ENCODE measurements around the gene SEC16A. TPM values are rescaled to one million over a fixed set of nuclear protein-coding genes. Genes with fewer than 3 reads are reported as not detected.

SEC16A gene
- total RNA-seq, 2 donors from 2014 or later: 94.7 to 111 TPM

DNA sequence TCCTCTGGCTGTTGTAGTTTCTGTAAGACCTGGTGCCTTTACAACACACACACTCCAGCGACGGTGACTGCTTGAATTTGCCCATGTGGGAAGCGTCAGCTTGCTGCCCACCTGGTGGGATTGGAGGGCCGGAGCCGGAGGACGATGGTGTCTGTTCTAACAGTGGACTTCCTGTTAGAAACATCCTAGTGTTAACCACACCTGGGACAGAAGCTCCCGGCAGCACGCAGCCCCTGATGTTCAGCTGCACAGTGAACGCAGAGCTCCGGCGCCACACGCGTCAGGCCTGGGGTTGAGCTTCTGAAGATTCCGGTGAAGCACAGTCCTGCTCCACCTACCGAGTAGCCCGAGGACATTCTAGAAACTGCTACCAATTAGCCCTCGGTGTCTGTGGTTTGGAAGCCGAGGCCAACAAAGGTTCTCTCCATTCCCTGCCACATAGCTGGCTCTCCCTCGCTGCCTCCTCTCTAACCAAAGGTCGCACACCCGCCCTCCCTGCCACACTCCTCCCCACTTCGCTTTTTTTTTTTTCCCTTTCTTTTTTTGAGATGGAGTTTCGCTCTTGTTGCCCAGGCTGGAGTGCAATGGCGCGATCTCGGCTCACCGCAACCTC, 58.0 kb downstream of the SEC16A start:
- Histone ChIP-seq H3K27ac (no peak overlapping the region), H3K4me1 (replicated peaks) (no peaks in the 10 kb centered on the region), H3K9me3 (no peaks in the 10 kb centered on the region), H3K27me3 (replicated peaks; ENCODE audit: insufficient read depth) (no peaks in the 10 kb centered on the region), H3K36me3 (peaks cover 9 to 21% of the 10 kb centered on the region in 2 donors), H3K4me3 (no peak overlapping the region)
- WGBS: 82% methylated on average over 27 of the region's 27 CpGs
- TF ChIP-seq POLR2A (IDR thresholded peaks at IDR 0.05): no peak
- no peak for TF ChIP-seq CTCF (IDR thresholded peaks at IDR 0.05)
- no peak for TF ChIP-seq POLR2AphosphoS5 (IDR thresholded peaks at IDR 0.05)
- intact Hi-C loops (cut with DNase I): no loop called here
- DNase-seq (ENCODE audit: low spot score): no peak

DNA sequence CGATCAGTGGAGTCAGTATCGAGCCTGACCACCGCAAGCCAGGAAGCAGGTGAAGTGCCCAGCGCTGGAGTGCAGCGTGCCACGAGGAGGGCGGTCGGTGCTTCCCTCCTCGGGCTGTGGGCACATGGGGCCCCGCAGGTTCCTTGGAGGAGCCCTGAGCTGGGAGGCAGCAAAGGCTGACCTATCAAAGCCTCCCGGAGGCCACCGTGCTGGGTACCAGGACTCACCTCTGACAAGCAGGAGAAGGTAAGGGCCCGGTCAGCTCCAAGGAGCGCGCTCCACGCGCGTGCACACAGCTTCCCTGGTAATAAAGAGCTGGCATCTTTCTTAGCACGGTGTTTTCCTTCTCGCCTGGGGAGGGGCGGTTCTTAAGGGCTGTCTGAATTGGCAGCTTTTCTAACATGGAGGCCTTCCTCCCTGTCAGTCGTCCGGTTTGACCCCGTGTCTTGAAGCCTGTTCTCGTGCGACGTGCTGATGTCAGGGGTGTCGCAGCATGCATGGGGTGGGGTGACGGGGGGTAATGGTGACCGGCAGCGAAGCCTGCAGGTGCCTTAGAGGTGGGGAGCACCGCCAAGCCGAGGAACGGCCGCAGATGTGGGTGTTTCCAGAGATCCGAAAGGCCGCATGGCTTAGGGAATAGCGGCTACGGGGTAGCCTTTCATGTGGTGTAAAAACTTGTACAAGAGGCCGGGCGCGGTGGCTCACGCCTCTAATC, 59.3 kb downstream of the SEC16A start:
- Histone ChIP-seq H3K4me3 (no peak overlapping the region), H3K27ac (no peak overlapping the region), H3K9me3 (no peaks in the 10 kb centered on the region), H3K36me3 (peaks cover 19 to 33% of the 10 kb centered on the region in 2 donors), H3K4me1 (replicated peaks) (no peaks in the 10 kb centered on the region), H3K27me3 (replicated peaks; ENCODE audit: insufficient read depth) (no peaks in the 10 kb centered on the region)
- no peak for DNase-seq (ENCODE audit: low spot score)
- intact Hi-C loops (cut with DNase I): no loop called here
- TF ChIP-seq POLR2AphosphoS5 (IDR thresholded peaks at IDR 0.05) (no peak), CTCF (IDR thresholded peaks at IDR 0.05) (no peak), POLR2A (IDR thresholded peaks at IDR 0.05) (no peak)
- 93% methylated on average over 43 of the region's 43 CpGs for WGBS

GRCh38 chr9:136422876-136423275, 60.0 kb downstream of the SEC16A start:
- no peaks in the 10 kb centered on the region for H3K27me3 ChIP-seq (replicated peaks; ENCODE audit: insufficient read depth)
- WGBS: 92% methylated on average over 26 of the region's 26 CpGs
- TF ChIP-seq POLR2AphosphoS5 (IDR thresholded peaks at IDR 0.05) (no peak), CTCF (IDR thresholded peaks at IDR 0.05) (no peak), POLR2A (IDR thresholded peaks at IDR 0.05) (no peak)
- no peaks in the 10 kb centered on the region for H3K4me1 ChIP-seq (replicated peaks)
- H3K36me3 ChIP-seq: peaks cover 21 to 40% of the 10 kb centered on the region in 2 donors
- intact Hi-C loops (cut with DNase I): no loop called here
- DNase-seq (ENCODE audit: low spot score): no peak
- no peak overlapping the region for H3K27ac ChIP-seq
- no peaks in the 10 kb centered on the region for H3K9me3 ChIP-seq
- H3K4me3 ChIP-seq: no peak overlapping the region

DNA sequence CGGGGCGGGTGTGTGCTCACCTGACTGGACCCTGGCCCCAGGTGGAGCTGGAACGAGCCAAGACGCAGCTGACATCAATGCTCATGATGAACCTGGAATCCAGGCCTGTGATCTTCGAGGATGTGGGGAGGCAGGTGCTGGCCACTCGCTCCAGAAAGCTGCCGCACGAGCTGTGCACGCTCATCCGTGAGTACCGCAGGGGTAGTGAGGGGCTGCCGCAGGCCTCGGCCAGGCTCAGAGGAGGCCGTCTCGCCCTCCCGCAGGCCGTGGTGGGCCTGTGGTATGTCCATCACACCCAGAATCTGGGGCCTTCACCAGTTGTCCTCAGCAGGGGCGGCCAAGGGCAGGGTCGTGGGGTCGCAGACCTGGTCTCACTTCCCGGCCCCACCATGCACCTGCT, 61.0 kb downstream of the SEC16A start:
- Histone ChIP-seq H3K36me3 (peaks cover 24 to 51% of the 10 kb centered on the region in 2 donors), H3K9me3 (no peaks in the 10 kb centered on the region), H3K4me3 (no peak overlapping the region), H3K27me3 (replicated peaks; ENCODE audit: insufficient read depth) (no peaks in the 10 kb centered on the region), H3K4me1 (replicated peaks) (no peaks in the 10 kb centered on the region), H3K27ac (no peak overlapping the region)
- DNase-seq (ENCODE audit: low spot score): no peak
- 89% methylated on average over 17 of the region's 21 CpGs for WGBS
- intact Hi-C loops (cut with DNase I): no loop called here
- no peak for TF ChIP-seq POLR2AphosphoS5 (IDR thresholded peaks at IDR 0.05)
- no peak for TF ChIP-seq POLR2A (IDR thresholded peaks at IDR 0.05)
- no peak for TF ChIP-seq CTCF (IDR thresholded peaks at IDR 0.05)

GRCh38 chr9:136419092-136419420, 63.8 kb downstream of the SEC16A start:
- intact Hi-C loops (cut with DNase I): no loop called here
- no peaks in the 10 kb centered on the region for H3K27me3 ChIP-seq (replicated peaks; ENCODE audit: insufficient read depth)
- WGBS: 92% methylated on average over 12 of the region's 12 CpGs
- TF ChIP-seq POLR2AphosphoS5 (IDR thresholded peaks at IDR 0.05) (no peak), CTCF (IDR thresholded peaks at IDR 0.05) (no peak), POLR2A (IDR thresholded peaks at IDR 0.05) (no peak)
- H3K4me3 ChIP-seq: no peak overlapping the region
- H3K9me3 ChIP-seq: no peaks in the 10 kb centered on the region
- H3K36me3 ChIP-seq: peaks cover 31 to 54% of the 10 kb centered on the region in 2 donors
- no peak overlapping the region for H3K27ac ChIP-seq
- DNase-seq (ENCODE audit: low spot score): no peak
- no peaks in the 10 kb centered on the region for H3K4me1 ChIP-seq (replicated peaks)
